Endometrial microvascular endothelial cells (primary cell): ENCODE measurements around the gene MPHOSPH8. TPM values are rescaled to one million over a fixed set of nuclear protein-coding genes. Genes with fewer than 3 reads are reported as not detected.
"Not testable (repeated sequence)": the region's sequence is repeated elsewhere in the genome, so short reads cannot be mapped to it uniquely, and the experiment has no call there.

ENCODE experiments used
- in situ Hi-C: cut with HindIII; loops from 2 replicates; pipeline ENCODE4 v1.10.0; 2017; ENCODE audit warnings: low sequenced_read_pairs, low pct_unique_long_range_greater_than_20kb; ENCODE audit errors: inconsistent ontology term
- total RNA-seq: library from RNA; depleted of rRNA; stranded (reverse); fragments of >200 nt; gene quantifications from one replicate; pipeline ENCODE4 v1.2.3, GENCODE V29; 2015; ENCODE audit errors: inconsistent ontology term

Gene MPHOSPH8
- total RNA-seq, 1 donor from 2014 or later: 10.2 TPM

- in situ Hi-C loops: no loop called here
These were observed 40.3 kb downstream of the MPHOSPH8 start for GRCh38 chr13:19673473-19674430.

DNA sequence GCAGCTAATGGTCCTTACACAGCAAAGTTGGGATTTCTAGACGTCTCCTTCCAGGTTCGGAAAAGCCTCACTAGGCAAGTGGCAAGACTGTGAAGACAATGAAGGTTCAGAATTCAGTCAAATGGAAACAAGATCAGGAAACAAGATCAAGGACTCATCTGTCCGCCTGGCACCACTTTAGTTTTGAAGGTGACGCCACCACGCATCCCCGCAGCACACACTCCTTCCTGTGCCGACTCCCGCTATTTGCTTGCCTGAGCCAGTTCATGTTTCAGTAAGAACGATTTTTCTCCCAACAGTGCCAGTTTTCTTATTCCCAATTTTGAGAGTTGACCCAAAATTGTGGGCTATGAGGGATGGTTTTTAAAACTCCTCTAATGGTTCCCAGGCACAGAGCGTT is 41.4 kb downstream of the MPHOSPH8 start:
- in situ Hi-C loops: no loop called here

DNA sequence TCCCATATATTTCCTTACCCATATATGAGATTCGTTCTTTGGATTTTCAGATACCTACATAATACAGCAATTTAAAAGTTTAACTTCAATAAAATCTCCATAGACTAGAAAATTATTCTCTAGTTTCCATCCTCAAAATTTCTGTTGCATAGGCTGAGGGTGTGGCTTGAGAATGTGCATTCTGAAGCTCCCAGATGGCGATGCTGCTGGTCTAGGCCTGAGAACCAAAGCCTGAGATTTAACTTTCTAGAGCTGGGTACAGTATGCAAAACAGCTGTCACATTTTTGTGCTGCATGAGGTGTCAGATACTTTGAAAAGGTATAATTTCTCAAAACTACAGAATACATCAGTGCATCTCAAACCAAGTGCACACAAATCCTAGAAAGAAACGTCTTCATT is 42.7 kb downstream of the MPHOSPH8 start:
- in situ Hi-C loops: no loop called here

DNA sequence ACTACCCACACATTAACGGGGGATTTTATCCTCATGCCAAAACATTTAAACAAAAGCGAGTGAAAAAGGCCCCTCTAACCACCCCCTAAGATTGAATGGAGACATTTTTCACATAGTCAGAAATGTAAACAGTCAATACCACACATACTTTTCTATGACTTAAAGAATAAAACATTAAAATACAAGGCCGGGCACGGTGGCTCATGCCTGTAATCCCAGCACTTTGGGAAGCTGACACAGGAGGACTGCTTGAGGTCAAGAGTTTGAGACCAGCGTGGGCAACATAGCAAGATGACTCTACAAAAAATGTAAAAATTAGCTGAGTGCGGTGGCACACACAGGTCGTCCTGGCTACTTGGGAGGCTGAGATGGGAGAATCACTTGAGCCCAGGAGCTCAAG is 47.3 kb downstream of the MPHOSPH8 start:
- in situ Hi-C loops: no loop called here

DNA sequence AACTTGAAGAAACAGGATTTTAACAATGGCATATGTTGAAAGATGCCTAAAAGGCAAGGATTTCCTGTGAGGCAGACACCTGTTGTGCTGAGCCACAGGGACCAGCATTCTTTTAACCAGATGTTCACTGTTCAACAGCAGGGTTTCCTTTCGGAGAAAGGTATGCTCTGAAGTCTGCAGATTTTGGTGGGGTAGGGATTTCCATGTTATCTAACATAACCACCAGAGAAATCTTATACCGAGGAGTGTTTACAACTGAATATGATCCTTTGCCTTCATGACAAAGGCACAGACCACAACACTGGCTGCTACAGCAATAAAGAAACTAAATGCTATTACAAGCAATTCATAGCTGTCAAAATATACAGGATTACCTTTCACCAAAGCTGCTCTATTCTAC is 48.1 kb downstream of the MPHOSPH8 start:
- in situ Hi-C loops: no loop called here

- in situ Hi-C loops: no loop called here
These were observed 51.6 kb downstream of the MPHOSPH8 start for GRCh38 chr13:19685034-19685433.

GRCh38 chr13:19685437-19685836 is 52.0 kb downstream of the MPHOSPH8 start:
- in situ Hi-C loops: no loop called here

DNA sequence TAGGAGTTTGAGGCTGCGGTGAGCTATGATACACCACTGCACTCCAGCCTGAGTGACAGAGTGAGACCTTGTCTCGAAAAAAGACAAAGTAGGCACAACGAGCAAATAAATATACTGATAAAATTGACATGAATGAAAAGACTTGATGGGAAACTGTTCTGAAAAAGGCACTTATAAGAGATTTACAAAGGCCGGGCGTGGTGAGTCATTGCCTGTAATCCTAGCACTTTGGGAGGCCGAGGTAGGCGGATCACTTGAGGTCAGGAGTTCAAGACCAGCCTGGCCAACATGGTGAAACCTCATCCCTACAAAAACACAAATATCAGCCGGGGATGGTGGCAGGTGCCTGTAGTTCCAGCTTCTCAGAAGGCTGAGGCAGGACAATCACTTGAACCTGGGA is 58.0 kb downstream of the MPHOSPH8 start:
- in situ Hi-C loops: not testable (repeated sequence)

GRCh38 chr13:19695428-19695827 is 62.0 kb downstream of the MPHOSPH8 start:
- in situ Hi-C loops: no loop called here

GRCh38 chr13:19695829-19696228 is 62.4 kb downstream of the MPHOSPH8 start:
- in situ Hi-C loops: no loop called here

- in situ Hi-C loops: not testable (repeated sequence)
These were observed 67.5 kb downstream of the MPHOSPH8 start for GRCh38 chr13:19700963-19701362.

- in situ Hi-C loops: not testable (repeated sequence)
These were observed 68.2 kb downstream of the MPHOSPH8 start for GRCh38 chr13:19701619-19702018.

- in situ Hi-C loops: not testable (repeated sequence)
These were observed 70.8 kb downstream of the MPHOSPH8 start for GRCh38 chr13:19704256-19704655.

DNA sequence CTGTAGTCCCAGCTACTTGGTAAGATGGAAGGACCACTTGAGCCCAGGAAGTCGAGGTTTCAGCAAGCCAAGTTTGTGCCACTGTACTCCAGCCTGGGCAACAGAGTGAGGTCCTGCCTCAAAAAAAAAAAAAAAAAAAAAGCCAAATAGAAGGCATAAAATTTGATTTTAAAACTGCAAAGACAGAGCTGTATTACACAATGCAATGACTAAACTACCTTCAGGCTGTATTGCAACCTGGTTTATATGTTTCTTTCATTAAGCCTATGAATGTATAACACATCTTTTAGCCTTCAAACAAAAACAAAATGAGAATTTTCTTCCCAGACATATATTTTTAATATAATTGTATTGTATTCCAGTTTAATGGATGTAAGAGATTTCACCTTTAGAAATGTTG is 75.6 kb downstream of the MPHOSPH8 start:
- in situ Hi-C loops: not testable (repeated sequence)

DNA sequence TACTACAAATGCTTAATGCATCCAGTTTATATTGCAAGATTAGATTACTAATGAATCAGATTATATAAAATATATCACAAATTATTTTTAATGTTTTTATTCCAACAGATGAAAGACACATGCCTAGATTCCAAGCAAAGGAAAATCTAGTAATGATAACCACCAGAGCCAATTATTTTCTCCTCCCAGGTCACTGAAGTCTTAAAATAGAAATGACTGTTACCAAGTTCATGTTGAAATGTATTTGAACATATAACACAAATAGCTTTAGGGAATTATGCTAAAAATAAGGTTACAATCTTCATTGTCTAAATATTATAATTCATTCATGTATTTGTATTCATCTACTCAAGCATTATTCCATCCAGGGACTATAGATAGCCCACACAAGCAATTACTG is 76.3 kb downstream of the MPHOSPH8 start:
- in situ Hi-C loops: not testable (repeated sequence)

DNA sequence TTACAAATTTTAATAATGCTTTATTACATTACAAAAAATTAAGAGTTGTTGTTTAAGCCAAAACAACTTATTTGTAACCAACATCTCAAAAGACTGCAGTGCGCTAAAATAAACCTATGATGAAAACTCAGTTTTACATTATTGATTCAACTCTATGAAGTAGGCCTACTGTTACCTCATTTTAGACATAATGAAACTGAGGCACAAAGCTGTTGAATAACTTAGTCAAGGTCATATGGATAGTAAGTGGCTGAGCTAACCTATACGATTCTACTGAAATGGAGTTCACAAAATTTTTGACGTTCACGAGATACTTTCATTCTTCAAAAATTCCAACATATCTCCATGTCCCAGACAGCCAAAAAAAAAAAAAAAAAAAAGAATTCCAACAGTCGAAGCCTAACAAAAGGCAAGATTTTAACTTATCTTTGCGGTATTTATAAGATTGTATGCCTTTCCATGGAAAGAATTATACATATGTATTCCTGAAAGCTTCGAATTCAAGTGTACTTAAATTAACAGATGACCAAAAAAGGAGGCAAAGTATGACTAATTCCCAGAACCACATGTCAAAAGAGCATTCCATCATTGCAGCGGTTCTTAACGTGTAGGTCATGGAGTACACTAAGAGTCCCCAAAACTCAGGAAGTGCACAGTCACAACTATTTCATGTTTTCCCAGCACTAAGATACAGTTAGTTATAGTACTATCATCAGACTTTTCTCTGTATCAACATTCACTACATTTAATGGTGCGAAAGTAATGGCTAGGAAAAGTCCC is 79.9 kb downstream of the MPHOSPH8 start:
- in situ Hi-C loops: no loop called here

DNA sequence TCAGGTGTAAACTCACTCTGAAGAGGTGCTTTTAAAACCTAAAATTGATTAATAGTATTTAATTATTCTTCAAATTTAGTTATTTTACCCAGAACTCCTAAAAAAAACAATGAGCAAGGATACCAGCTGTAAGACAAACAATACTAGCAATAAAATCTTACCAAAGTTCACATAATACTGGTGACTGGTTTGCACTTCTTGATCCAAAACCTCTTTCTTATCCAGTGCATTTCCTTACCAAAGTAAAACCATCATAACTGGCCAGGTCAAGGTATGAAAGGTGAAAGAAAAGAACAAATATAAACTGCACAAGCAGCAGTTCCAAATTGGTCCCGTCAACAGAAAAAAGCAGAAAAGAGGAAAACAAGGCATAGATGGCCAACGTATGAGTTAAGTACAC is 86.6 kb downstream of the MPHOSPH8 start:
- in situ Hi-C loops: no loop called here
